Smooth muscle cell (in vitro differentiated cells): Measurements from ENCODE around the gene GMDS. TPM values are rescaled to one million over a fixed set of nuclear protein-coding genes. Genes with fewer than 3 reads are reported as not detected.

Experiments
- DNase-seq: peaks from one replicate; lab custom pipeline; 2025; ENCODE audit not compliant: unreplicated experiment; lab: John Stamatoyannopoulos, UW
- H2AFZ ChIP-seq: fragments of 200-600 bp; sonication (generic); 2 replicates; pipeline ENCODE4 v1.6.0; 2016; ENCODE audit warnings: antibody characterized with exemption, low read depth, mild to moderate bottlenecking
- H3F3A ChIP-seq: fragments of 200-600 bp; sonication (generic); 2 replicates; pipeline ENCODE4 v1.6.0; 2017; ENCODE audit warnings: antibody characterized with exemption, low read depth
- H3K27ac ChIP-seq: fragments of 200-600 bp; sonication (generic); 2 replicates; pipeline ENCODE4 v1.5.1; 2016; ENCODE audit warnings: low read depth, mild to moderate bottlenecking
- H3K27me3 ChIP-seq: fragments of 200-600 bp; sonication (generic); 2 replicates; pipeline ENCODE4 v1.6.1; 2016; ENCODE audit warnings: low read depth, mild to moderate bottlenecking
- H3K36me3 ChIP-seq: fragments of 200-600 bp; sonication (generic); 2 replicates; pipeline ENCODE4 v1.5.1; 2016; ENCODE audit warnings: low read depth
- H3K4me1 ChIP-seq: fragments of 200-600 bp; sonication (generic); 2 replicates; pipeline ENCODE4 v1.5.1; 2016; ENCODE audit warnings: low read depth
- H3K4me2 ChIP-seq: fragments of 200-600 bp; sonication (generic); 2 replicates; pipeline ENCODE4 v1.6.0; 2016; ENCODE audit warnings: mild to moderate bottlenecking
- H3K4me3 ChIP-seq: fragments of 200-600 bp; sonication (generic); 2 replicates; pipeline ENCODE4 v1.5.1; 2016; ENCODE audit warnings: mild to moderate bottlenecking
- H3K79me2 ChIP-seq: fragments of 200-600 bp; sonication (generic); 2 replicates; pipeline ENCODE4 v1.6.0; 2016; ENCODE audit warnings: low read depth, mild to moderate bottlenecking
- H3K9ac ChIP-seq: fragments of 200-600 bp; sonication (generic); 2 replicates; pipeline ENCODE4 v1.6.0; 2016; ENCODE audit warnings: low read depth
- H3K9me3 ChIP-seq: fragments of 200-600 bp; sonication (generic); replicated peaks from 2 replicates; pipeline ENCODE4 v1.5.1; 2016; ENCODE audit warnings: low read depth
- H4K20me1 ChIP-seq: fragments of 200-600 bp; sonication (generic); 2 replicates; pipeline ENCODE4 v1.6.0; 2016; ENCODE audit warnings: low read depth
- WGBS: methylation state at CpG from one replicate; pipeline ENCODE4 v1.1.7; 2016; ENCODE audit warnings: low lambda C conversion rate; 5-methylcytosine and 5-hydroxymethylcytosine counted together
- polyA plus RNA-seq: library from polyadenylated mRNA; unstranded; fragments of >200 nt; fragmentation: Nextera tagmentation; extraction: Ambion mirVana; gene quantifications from 2 replicates; pipeline ENCODE4 v1.2.1, GENCODE V29; 2016
- total RNA-seq: library from RNA; depleted of rRNA; stranded (reverse); fragments of >200 nt; gene quantifications from 2 replicates; pipeline ENCODE4 v1.2.3, GENCODE V29; 2014
- TF ChIP-seq, protein P1 (sequence below): fragments of 200-600 bp; sonication (generic); IDR thresholded peaks from 2 replicates; pipeline ENCODE4 v1.5.1; 2017; ENCODE audit warnings: borderline replicate concordance, mild to moderate bottlenecking, antibody characterized with exemption; ENCODE audit not compliant: insufficient read depth, poor library complexity, severe bottlenecking

GMDS gene
- total and polyA plus RNA-seq, 2 experiments from 2014 or later, result 3.7 to 8.5 TPM

DNA sequence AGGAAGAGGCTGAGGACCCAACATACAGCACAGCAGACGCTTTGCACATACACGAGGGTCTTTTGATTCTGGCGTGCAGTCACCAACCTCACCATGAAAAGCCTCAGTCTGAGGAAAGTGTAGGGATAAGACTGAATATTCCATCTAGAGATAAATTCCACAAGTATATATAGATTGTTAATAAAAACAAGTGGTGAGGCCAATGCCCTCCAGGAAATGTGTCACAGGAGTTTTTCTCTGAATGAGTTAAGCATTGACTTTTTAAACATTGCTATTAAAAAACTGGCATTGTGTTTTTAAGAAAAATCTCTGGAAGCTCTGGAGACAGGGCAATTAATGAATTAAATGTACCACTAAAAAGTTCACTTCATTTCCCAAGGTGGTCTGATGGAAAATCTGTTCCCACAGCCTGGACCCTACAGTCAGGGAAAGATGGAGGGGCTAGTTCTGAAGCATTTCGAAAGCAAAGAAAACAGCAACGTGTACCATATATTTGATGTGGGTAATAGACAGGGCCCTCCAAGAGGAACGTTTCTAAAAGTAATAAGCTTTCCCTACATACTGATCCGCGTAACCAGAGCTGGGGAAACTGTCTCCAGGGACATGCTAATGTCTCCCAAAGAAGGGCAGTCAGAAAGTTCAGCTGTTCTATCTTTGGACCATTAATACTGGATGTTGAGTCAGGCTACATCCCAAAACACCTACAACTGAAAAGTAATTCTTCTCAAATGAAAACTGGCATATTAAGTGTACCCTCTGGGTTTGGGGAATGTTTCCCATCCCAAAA lies 334.6 kb downstream of the GMDS start:
- Histone ChIP-seq H3K27me3 (peaks cover 3% of the 10 kb centered on the region), H3K27ac (no peak overlapping the region), H3K9me3 (no peaks in the 10 kb centered on the region), H3K79me2 (no peaks in the 10 kb centered on the region), H4K20me1 (no peaks in the 10 kb centered on the region), H3F3A (no peaks in the 10 kb centered on the region), H3K4me1 (no peaks in the 10 kb centered on the region), H2AFZ (no peak overlapping the region), H3K4me2 (no peak overlapping the region), H3K9ac (no peak overlapping the region), H3K36me3 (no peaks in the 10 kb centered on the region), H3K4me3 (no peak overlapping the region)
- no peak for DNase-seq
- TF ChIP-seq, protein P1, sequence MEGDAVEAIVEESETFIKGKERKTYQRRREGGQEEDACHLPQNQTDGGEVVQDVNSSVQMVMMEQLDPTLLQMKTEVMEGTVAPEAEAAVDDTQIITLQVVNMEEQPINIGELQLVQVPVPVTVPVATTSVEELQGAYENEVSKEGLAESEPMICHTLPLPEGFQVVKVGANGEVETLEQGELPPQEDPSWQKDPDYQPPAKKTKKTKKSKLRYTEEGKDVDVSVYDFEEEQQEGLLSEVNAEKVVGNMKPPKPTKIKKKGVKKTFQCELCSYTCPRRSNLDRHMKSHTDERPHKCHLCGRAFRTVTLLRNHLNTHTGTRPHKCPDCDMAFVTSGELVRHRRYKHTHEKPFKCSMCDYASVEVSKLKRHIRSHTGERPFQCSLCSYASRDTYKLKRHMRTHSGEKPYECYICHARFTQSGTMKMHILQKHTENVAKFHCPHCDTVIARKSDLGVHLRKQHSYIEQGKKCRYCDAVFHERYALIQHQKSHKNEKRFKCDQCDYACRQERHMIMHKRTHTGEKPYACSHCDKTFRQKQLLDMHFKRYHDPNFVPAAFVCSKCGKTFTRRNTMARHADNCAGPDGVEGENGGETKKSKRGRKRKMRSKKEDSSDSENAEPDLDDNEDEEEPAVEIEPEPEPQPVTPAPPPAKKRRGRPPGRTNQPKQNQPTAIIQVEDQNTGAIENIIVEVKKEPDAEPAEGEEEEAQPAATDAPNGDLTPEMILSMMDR, result no peak
- 88% methylated on average over 8 of the region's 8 CpGs for WGBS

DNA sequence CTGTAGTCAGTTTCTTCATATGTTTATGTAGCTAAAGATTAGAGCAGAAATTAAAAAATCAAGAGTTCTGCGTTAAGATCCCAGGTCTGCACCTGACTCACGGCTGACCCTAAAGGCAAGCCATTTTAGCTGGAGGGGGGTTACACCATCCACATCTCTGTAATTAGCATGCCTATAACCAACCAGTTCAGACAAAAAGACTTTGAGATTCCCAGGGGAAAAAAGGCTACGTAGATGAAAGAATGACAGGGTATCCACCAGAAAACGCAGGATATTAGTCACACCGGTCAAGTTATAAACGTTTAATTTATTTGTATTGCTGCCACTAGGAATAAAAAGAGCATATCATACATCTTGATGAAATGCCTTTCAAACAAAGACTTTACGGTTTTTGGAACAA lies 336.6 kb downstream of the GMDS start:
- Histone ChIP-seq H3K4me3 (no peak overlapping the region), H3K79me2 (no peaks in the 10 kb centered on the region), H3K27ac (no peak overlapping the region), H3K9me3 (no peaks in the 10 kb centered on the region), H3F3A (no peaks in the 10 kb centered on the region), H3K9ac (no peak overlapping the region), H3K27me3 (peaks cover 3% of the 10 kb centered on the region), H3K36me3 (no peaks in the 10 kb centered on the region), H2AFZ (no peak overlapping the region), H4K20me1 (no peaks in the 10 kb centered on the region), H3K4me1 (peaks cover 7% of the 10 kb centered on the region), H3K4me2 (no peak overlapping the region)
- DNase-seq, result no peak
- WGBS, result 82% methylated on average over 7 of the region's 7 CpGs
- TF ChIP-seq, protein P1, result no peak

- no peak overlapping the region for H3K4me3 ChIP-seq
- DNase-seq, result no peak
- H3K27ac ChIP-seq, result no peak overlapping the region
- peaks cover 3% of the 10 kb centered on the region for H3K27me3 ChIP-seq
- peaks cover 15% of the 10 kb centered on the region for H3K4me1 ChIP-seq
- H3K4me2 ChIP-seq, result no peak overlapping the region
- H3F3A ChIP-seq, result no peaks in the 10 kb centered on the region
- WGBS, result 66% methylated on average over 6 of the region's 6 CpGs
- TF ChIP-seq, protein P1, result no peak
- no peaks in the 10 kb centered on the region for H3K79me2 ChIP-seq
- no peak overlapping the region for H2AFZ ChIP-seq
- H4K20me1 ChIP-seq, result no peaks in the 10 kb centered on the region
- H3K36me3 ChIP-seq, result no peaks in the 10 kb centered on the region
- H3K9me3 ChIP-seq, result no peaks in the 10 kb centered on the region
- no peak overlapping the region for H3K9ac ChIP-seq
These were observed 338.8 kb downstream of the GMDS start for GRCh38 chr6:1906609-1907008.

GRCh38 chr6:1906014-1906413 lies 339.4 kb downstream of the GMDS start:
- Histone ChIP-seq H3K36me3 (no peaks in the 10 kb centered on the region), H3K4me3 (no peak overlapping the region), H3K9me3 (no peaks in the 10 kb centered on the region), H3F3A (no peaks in the 10 kb centered on the region), H3K4me2 (no peak overlapping the region), H3K27me3 (peaks cover 3% of the 10 kb centered on the region), H3K9ac (no peak overlapping the region), H3K79me2 (no peaks in the 10 kb centered on the region), H3K4me1 (peaks cover 15% of the 10 kb centered on the region), H4K20me1 (no peaks in the 10 kb centered on the region), H3K27ac (no peak overlapping the region), H2AFZ (no peak overlapping the region)
- no peak for DNase-seq
- TF ChIP-seq, protein P1, result no peak
- WGBS, result 94% methylated on average over 1 of the region's 1 CpG
